ENCODE data around the gene ABCB6.
A peak's percentile ranks its signal among the peaks of the same experiment; 100 is the strongest.
"Not testable (repeated sequence)": the region's sequence is repeated elsewhere in the genome, so short reads cannot be mapped to it uniquely, and the experiment has no call there.

ABCB6 gene

GRCh38 chr2:219218732-219219701 lies at the start of gene ABCB6:
ABCB6 (minus strand) TSS chr2:219218958; CDS start chr2:219218673, 285 bp downstream.
- peak; percentile 78 to 86 for DNase-seq

GRCh38 chr2:219268294-219268693 lies 49.5 kb upstream of the ABCB6 start:
- DNase-seq, result no peak

GRCh38 chr2:219266886-219267285 lies 48.1 kb upstream of the ABCB6 start:
- DNase-seq, result no peak

- DNase-seq, result no peak
Measured at GRCh38 chr2:219266232-219266631, 47.5 kb upstream of the ABCB6 start.

GRCh38 chr2:219261024-219261855 lies 42.5 kb upstream of the ABCB6 start:
- DNase-seq, result no peak

GRCh38 chr2:219258942-219259341 lies 40.2 kb upstream of the ABCB6 start:
- DNase-seq, result not testable (repeated sequence)

- peak in 1 of 2 donors; percentile 32 for DNase-seq
Measured at GRCh38 chr2:219254590-219255201, 35.9 kb upstream of the ABCB6 start.

- DNase-seq, result peak; percentile 81 to 88
Measured at GRCh38 chr2:219253753-219254589, 35.2 kb upstream of the ABCB6 start, which contains the start of gene TUBA4A. TUBA4A (minus strand) TSS chr2:219253918; CDS start chr2:219253858, 60 bp downstream.

GRCh38 chr2:219252900-219253752 lies 34.4 kb upstream of the ABCB6 start, which contains the start of gene TUBA4B:
TUBA4B (plus strand) TSS chr2:219253243; CDS start chr2:219253408, 165 bp downstream.
- peak; percentile 39 to 52 for DNase-seq

- no peak for DNase-seq
Measured at GRCh38 chr2:219252570-219252899, 33.8 kb upstream of the ABCB6 start.

GRCh38 chr2:219252084-219252483 lies 33.3 kb upstream of the ABCB6 start:
- DNase-seq, result no peak

GRCh38 chr2:219251656-219252055 lies 32.9 kb upstream of the ABCB6 start:
- DNase-seq, result no peak

GRCh38 chr2:219250049-219250781 lies 31.5 kb upstream of the ABCB6 start:
- no peak for DNase-seq

GRCh38 chr2:219249203-219249980 lies 30.6 kb upstream of the ABCB6 start:
- DNase-seq, result no peak

- no peak for DNase-seq
Measured at GRCh38 chr2:219248845-219249202, 30.1 kb upstream of the ABCB6 start.

- peak; percentile 31 to 39 for DNase-seq
Measured at GRCh38 chr2:219247678-219248642, 29.2 kb upstream of the ABCB6 start.

GRCh38 chr2:219246559-219246958 lies 27.8 kb upstream of the ABCB6 start:
- no peak for DNase-seq

GRCh38 chr2:219245899-219246230 lies 27.1 kb upstream of the ABCB6 start:
- DNase-seq, result no peak

Data from stimulated activated CD4-positive, alpha-beta T cell treated with anti-CD3 and anti-CD28 coated beads, Interleukin-2, amount 100 ng/mL, for 48 hours (primary cell).